Activated CD4-positive, alpha-beta memory T cell treated with anti-CD3 and anti-CD28 coated beads, Interleukin-2, amount 10 ng/mL, durations not matched to agents 7 days and 5 days (primary cell): ENCODE measurements around the gene HSD11B1. TPM values are rescaled to one million over a fixed set of nuclear protein-coding genes. Genes with fewer than 3 reads are reported as not detected.
A peak's percentile ranks its signal among the peaks of the same experiment; 100 is the strongest.

Experiments
- CTCF ChIA-PET: fragments of 350-600 bp; sonication (Branson Sonifier 250); formaldehyde crosslinking; loops from one replicate; lab custom pipeline; 2021; ENCODE audit warnings: antibody characterized with exemption, inconsistent platforms; lab: Charles Lee
- POLR2A ChIA-PET: fragments of 350-600 bp; sonication (Branson Sonifier 250); formaldehyde crosslinking; loops from one replicate; lab custom pipeline; 2021; ENCODE audit warnings: antibody characterized with exemption; lab: Charles Lee
- DNase-seq: peaks from one replicate; pipeline ENCODE4 v3.0.0-alpha.2; 2020
- H3K27ac Mint-ChIP-seq: one replicate; pipeline ENCODE4 v1.8.0; 2021; ENCODE audit warnings: mild to moderate bottlenecking, mixed read lengths
- H3K27me3 Mint-ChIP-seq: one replicate; pipeline ENCODE4 v1.8.0; 2021; ENCODE audit warnings: mixed read lengths
- H3K36me3 Mint-ChIP-seq: one replicate; pipeline ENCODE4 v1.8.0; 2021; ENCODE audit warnings: low read depth, mixed read lengths
- H3K4me1 Mint-ChIP-seq: one replicate; pipeline ENCODE4 v1.8.0; 2021; ENCODE audit warnings: mixed read lengths
- H3K4me3 Mint-ChIP-seq: one replicate; pipeline ENCODE4 v1.8.0; 2021; ENCODE audit warnings: mild to moderate bottlenecking, mixed read lengths
- H3K9me3 Mint-ChIP-seq: one replicate; pipeline ENCODE4 v1.8.0; 2021; ENCODE audit warnings: mixed read lengths
- total RNA-seq, 2 experiments: library from RNA; stranded (reverse); gene quantifications; one replicate each; pipeline ENCODE4 v1.2.3, GENCODE V29; 2021

HSD11B1 gene
- total RNA-seq, 2 experiments from 2014 or later, result 8.7 to 11.4 TPM

GRCh38 chr1:209736490-209737117 lies 32.0 kb downstream of the HSD11B1 start:
- Mint-ChIP-seq H3K9me3 (no peaks in the 10 kb centered on the region), H3K36me3 (peaks cover 10% of the 10 kb centered on the region), H3K4me3 (no peak overlapping the region), H3K27ac (no peak overlapping the region), H3K27me3 (no peaks in the 10 kb centered on the region), H3K4me1 (peaks cover 29% of the 10 kb centered on the region)
- DNase-seq, result no peak
- CTCF ChIA-PET, result interaction anchor here (0.7 to 1.7 kb wide), 7 partner anchors 10 to 167 kb away, joined by 3 to 6 read pairs (median 3); no protein-coding TSS in a partner anchor
- POLR2A ChIA-PET, result interaction anchor here (0.7 to 1.4 kb wide), 5 partner anchors 12 to 29 kb away, joined by 3 to 4 read pairs (median 3); no protein-coding TSS in a partner anchor

GRCh38 chr1:209737118-209737505 lies 32.5 kb downstream of the HSD11B1 start:
- Mint-ChIP-seq H3K36me3 (peaks cover 10% of the 10 kb centered on the region), H3K9me3 (no peaks in the 10 kb centered on the region), H3K4me3 (no peak overlapping the region), H3K27ac (no peak overlapping the region), H3K4me1 (peaks cover 34% of the 10 kb centered on the region), H3K27me3 (no peaks in the 10 kb centered on the region)
- DNase-seq, result no peak
- POLR2A ChIA-PET, result interaction anchor here (0.7 to 1.4 kb wide), 4 partner anchors 12 to 28 kb away, joined by 3 to 4 read pairs (median 3); no protein-coding TSS in a partner anchor
- CTCF ChIA-PET, result interaction anchor here (0.7 to 1.6 kb wide), 6 partner anchors 9 to 167 kb away, joined by 3 to 6 read pairs (median 4); no protein-coding TSS in a partner anchor

- H3K27ac Mint-ChIP-seq, result no peak overlapping the region
- peaks cover 5% of the 10 kb centered on the region for H3K36me3 Mint-ChIP-seq
- no peak for DNase-seq
- H3K4me3 Mint-ChIP-seq, result no peak overlapping the region
- POLR2A ChIA-PET, result no interaction called here
- no peaks in the 10 kb centered on the region for H3K9me3 Mint-ChIP-seq
- peaks cover 46% of the 10 kb centered on the region for H3K4me1 Mint-ChIP-seq
- CTCF ChIA-PET, result interaction anchor here (1.4 to 1.6 kb wide), 2 partner anchors 10 to 169 kb away, joined by 3 to 4 read pairs; no protein-coding TSS in a partner anchor
- H3K27me3 Mint-ChIP-seq, result no peaks in the 10 kb centered on the region
Observed at GRCh38 chr1:209738270-209738669, 33.6 kb downstream of the HSD11B1 start.

GRCh38 chr1:209741193-209741592 lies 36.5 kb downstream of the HSD11B1 start:
- POLR2A ChIA-PET, result no interaction called here

GRCh38 chr1:209741889-209742288 lies 37.2 kb downstream of the HSD11B1 start:
- Mint-ChIP-seq H3K36me3 (no peaks in the 10 kb centered on the region), H3K9me3 (no peaks in the 10 kb centered on the region), H3K4me3 (no peak overlapping the region), H3K27ac (peak overlapping the region; percentile 1), H3K27me3 (no peaks in the 10 kb centered on the region), H3K4me1 (peaks cover 41% of the 10 kb centered on the region)
- ChIA-PET CTCF (interaction anchor here (0.6 to 1.9 kb wide), 2 partner anchors 162 to 172 kb away, joined by 5 to 6 read pairs; no protein-coding TSS in a partner anchor), POLR2A (no interaction called here)
- no peak for DNase-seq

More at GRCh38 chr1:209741193-209741592, 36.5 kb downstream of the HSD11B1 start:
- CTCF ChIA-PET, result interaction anchor here (0.6 kb wide), 1 partner anchor 172 kb away, joined by 6 read pairs; no protein-coding TSS in a partner anchor
- no peak for DNase-seq
- Mint-ChIP-seq H3K27ac (no peak overlapping the region), H3K9me3 (no peaks in the 10 kb centered on the region), H3K4me3 (no peak overlapping the region), H3K27me3 (no peaks in the 10 kb centered on the region), H3K36me3 (no peaks in the 10 kb centered on the region), H3K4me1 (peaks cover 41% of the 10 kb centered on the region)

- POLR2A ChIA-PET, result interaction anchor here (1.1 to 2.2 kb wide), 2 partner anchors 8 to 13 kb away, joined by 3 to 13 read pairs; partner anchors contain the start of gene TRAF3IP3
- Mint-ChIP-seq H3K27me3 (no peaks in the 10 kb centered on the region), H3K9me3 (no peaks in the 10 kb centered on the region), H3K4me3 (no peak overlapping the region), H3K36me3 (no peaks in the 10 kb centered on the region), H3K4me1 (peaks cover 44% of the 10 kb centered on the region), H3K27ac (no peak overlapping the region)
- CTCF ChIA-PET, result interaction anchor here (1.9 to 2.0 kb wide), 2 partner anchors 162 to 173 kb away, joined by 5 to 7 read pairs; no protein-coding TSS in a partner anchor
- DNase-seq, result no peak
Observed at GRCh38 chr1:209742409-209743144, 37.9 kb downstream of the HSD11B1 start.

GRCh38 chr1:209743145-209743482 lies 38.5 kb downstream of the HSD11B1 start:
- no peak overlapping the region for H3K4me3 Mint-ChIP-seq
- H3K36me3 Mint-ChIP-seq, result no peaks in the 10 kb centered on the region

GRCh38 chr1:209746451-209747165 lies 42.0 kb downstream of the HSD11B1 start:
- no peak for DNase-seq
- Mint-ChIP-seq H3K4me3 (no peak overlapping the region), H3K9me3 (no peaks in the 10 kb centered on the region), H3K4me1 (peaks cover 70% of the 10 kb centered on the region), H3K27ac (peak overlapping the region; percentile 91), H3K27me3 (no peaks in the 10 kb centered on the region), H3K36me3 (no peaks in the 10 kb centered on the region)
- CTCF ChIA-PET, result interaction anchor here (0.9 to 3.4 kb wide), 9 partner anchors 9 to 177 kb away, joined by 3 to 12 read pairs (median 5); partner anchors contain the start of gene TRAF3IP3
- POLR2A ChIA-PET, result interaction anchor here (1.6 to 3.1 kb wide), 2 partner anchors 10 to 38 kb away, joined by 3 to 16 read pairs; partner anchors contain the start of genes C1orf74 and TRAF3IP3

More at GRCh38 chr1:209743145-209743482, 38.5 kb downstream of the HSD11B1 start:
- no peaks in the 10 kb centered on the region for H3K9me3 Mint-ChIP-seq
- H3K4me1 Mint-ChIP-seq, result peaks cover 49% of the 10 kb centered on the region
- no peak for DNase-seq
- H3K27me3 Mint-ChIP-seq, result no peaks in the 10 kb centered on the region
- ChIA-PET POLR2A (interaction anchor here (1.1 to 2.2 kb wide), 3 partner anchors 9 to 25 kb away, joined by 3 to 13 read pairs (median 4); partner anchors contain the start of gene TRAF3IP3), CTCF (interaction anchor here (1.9 to 2.0 kb wide), 2 partner anchors 163 to 174 kb away, joined by 5 to 7 read pairs; no protein-coding TSS in a partner anchor)
- H3K27ac Mint-ChIP-seq, result no peak overlapping the region

GRCh38 chr1:209747580-209748262 lies 43.1 kb downstream of the HSD11B1 start:
- H3K9me3 Mint-ChIP-seq, result no peaks in the 10 kb centered on the region
- ChIA-PET POLR2A (interaction anchor here (1.0 to 15.2 kb wide), 4 partner anchors 9 to 178 kb away, joined by 3 to 799 read pairs (median 10); partner anchors contain the start of genes C1orf74 and TRAF3IP3), CTCF (interaction anchor here (0.6 to 6.8 kb wide), 38 partner anchors 10 to 378 kb away, joined by 3 to 115 read pairs (median 4); partner anchors contain the start of genes HSD11B1 and TRAF3IP3)
- H3K27me3 Mint-ChIP-seq, result no peaks in the 10 kb centered on the region
- no peaks in the 10 kb centered on the region for H3K36me3 Mint-ChIP-seq
- peak overlapping the region; percentile 68 for H3K4me3 Mint-ChIP-seq
- peak; percentile 92 for DNase-seq
- peaks cover 70% of the 10 kb centered on the region for H3K4me1 Mint-ChIP-seq
- H3K27ac Mint-ChIP-seq, result peak overlapping the region; percentile 91

- no peaks in the 10 kb centered on the region for H3K9me3 Mint-ChIP-seq
- peak overlapping the region; percentile 68 for H3K4me3 Mint-ChIP-seq
Observed at GRCh38 chr1:209748620-209749019, 44.0 kb downstream of the HSD11B1 start.

GRCh38 chr1:209749205-209749604 lies 44.6 kb downstream of the HSD11B1 start:
- H3K27ac Mint-ChIP-seq, result peak overlapping the region; percentile 91
- DNase-seq, result no peak
- H3K9me3 Mint-ChIP-seq, result no peaks in the 10 kb centered on the region
- peaks cover 74% of the 10 kb centered on the region for H3K4me1 Mint-ChIP-seq
- ChIA-PET CTCF (interaction anchor here (0.8 to 6.8 kb wide), 20 partner anchors 8 to 183 kb away, joined by 3 to 115 read pairs (median 9); partner anchors contain the start of genes HSD11B1 and TRAF3IP3), POLR2A (interaction anchor here (0.7 to 15.2 kb wide), 7 partner anchors 7 to 74 kb away, joined by 3 to 799 read pairs (median 4); partner anchors contain the start of genes C1orf74 and TRAF3IP3)
- H3K4me3 Mint-ChIP-seq, result peak overlapping the region; percentile 44
- no peaks in the 10 kb centered on the region for H3K36me3 Mint-ChIP-seq
- no peaks in the 10 kb centered on the region for H3K27me3 Mint-ChIP-seq

More at GRCh38 chr1:209748620-209749019, 44.0 kb downstream of the HSD11B1 start:
- Mint-ChIP-seq H3K27ac (peak overlapping the region; percentile 91), H3K27me3 (no peaks in the 10 kb centered on the region), H3K36me3 (no peaks in the 10 kb centered on the region), H3K4me1 (peaks cover 69% of the 10 kb centered on the region)
- DNase-seq, result no peak
- POLR2A ChIA-PET, result interaction anchor here (0.9 to 15.2 kb wide), 6 partner anchors 8 to 75 kb away, joined by 3 to 799 read pairs (median 4); partner anchors contain the start of genes C1orf74 and TRAF3IP3
- CTCF ChIA-PET, result interaction anchor here (0.6 to 6.8 kb wide), 35 partner anchors 9 to 379 kb away, joined by 3 to 115 read pairs (median 5); partner anchors contain the start of genes HSD11B1 and TRAF3IP3
